Thoracic aorta (tissue), 2 donors: Measurements from ENCODE around the gene NUP210. TPM values are rescaled to one million over a fixed set of nuclear protein-coding genes. Genes with fewer than 3 reads are reported as not detected.

ENCODE experiments used
- ATAC-seq: fragments of 150-250 bp; one replicate; pipeline ENCODE4 v1.8.0; 2017; ENCODE audit warnings: low read depth; ENCODE audit not compliant: insufficient number of reproducible peaks, low FRiP score
- DNase-seq: peaks from one replicate; pipeline ENCODE4 v3.0.0-alpha.2; 2020; ENCODE audit warnings: low spot score
- H3K27ac ChIP-seq, 2 donors: fragments of 200-600 bp; sonication (generic); 1 replicate in 1 of 2; 2 replicates in 1 of 2; pipeline ENCODE4 v1.5.1; 2016; ENCODE audit warnings: mild to moderate bottlenecking in 2 of 2, moderate library complexity in 2 of 2
- H3K27me3 ChIP-seq: fragments of 200-600 bp; sonication (generic); replicated peaks from 2 replicates; pipeline ENCODE4 v1.6.0; 2016; ENCODE audit warnings: mild to moderate bottlenecking; ENCODE audit not compliant: insufficient read depth
- H3K36me3 ChIP-seq: fragments of 200-600 bp; sonication (generic); one replicate; pipeline ENCODE4 v1.5.1; 2016
- H3K4me1 ChIP-seq, 2 donors: fragments of 200-600 bp; sonication (generic); 1 replicate in 1 of 2; 2 replicates in 1 of 2; pipeline versions ENCODE4 v1.5.1 to v1.6.0; 2016; ENCODE audit warnings: low read depth in 2 of 2, mild to moderate bottlenecking in 1 of 2; ENCODE audit not compliant: control insufficient read depth in 1 of 2
- H3K4me3 ChIP-seq: fragments of 200-600 bp; sonication (generic); 2 replicates; pipeline ENCODE4 v1.5.1; 2016; ENCODE audit warnings: mild to moderate bottlenecking
- H3K9me3 ChIP-seq: fragments of 200-600 bp; sonication (generic); 2 replicates; pipeline ENCODE4 v1.5.1; 2016
- total RNA-seq, 2 donors: library from RNA; depleted of rRNA; stranded (reverse); fragments of >200 nt; gene quantifications; one replicate each; pipeline versions ENCODE4 v1.1.0 to v1.2.3, GENCODE V29; 2016
- TF ChIP-seq, protein P1 (sequence below): fragments of 200-600 bp; sonication (generic); IDR thresholded peaks from one replicate; pipeline ENCODE4 v1.5.1; 2019; ENCODE audit warnings: antibody characterized with exemption

NUP210 gene
- total RNA-seq, 2 donors from 2014 or later, result 3.7 to 4.3 TPM

DNA sequence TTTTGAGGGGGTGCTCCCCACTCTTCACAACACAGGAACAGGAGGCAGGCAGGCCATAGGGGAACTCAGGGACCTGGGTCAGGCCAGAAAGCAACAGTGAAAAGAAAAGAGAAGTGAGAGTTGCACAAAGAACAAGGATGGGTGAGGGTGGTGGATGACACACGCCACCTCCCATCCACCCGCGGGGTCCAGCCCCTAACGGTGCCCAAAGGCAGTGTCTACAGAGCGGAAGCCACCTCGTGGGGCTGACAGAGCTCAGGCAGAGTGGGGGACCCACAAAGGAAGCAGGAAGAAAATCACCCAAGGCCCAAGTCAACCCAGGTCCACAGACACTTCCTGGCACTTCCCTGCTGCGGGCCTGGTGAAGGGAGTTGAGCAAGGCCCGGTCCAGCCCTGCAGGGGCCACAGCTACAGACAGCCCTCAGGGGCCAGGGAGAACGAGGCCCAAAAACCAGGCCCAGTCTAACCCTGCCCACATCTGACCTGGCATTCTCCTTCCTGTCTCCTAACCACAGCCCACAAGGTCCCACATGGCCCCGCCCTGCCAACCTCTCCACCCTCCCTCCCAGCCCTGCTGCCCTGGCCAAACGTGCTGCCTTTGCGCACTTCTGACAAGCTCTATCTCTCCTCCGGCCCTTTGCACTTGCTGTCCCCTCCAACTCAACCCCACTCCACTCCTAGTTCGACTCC is 5.9 kb downstream of the NUP210 start:
- Histone ChIP-seq H3K36me3 (no peaks in the 10 kb centered on the region), H3K4me1 (peaks cover 0 to 3% of the 10 kb centered on the region in 2 donors), H3K4me3 (no peak overlapping the region), H3K27me3 (no peaks in the 10 kb centered on the region), H3K9me3 (no peaks in the 10 kb centered on the region), H3K27ac (no peak overlapping the region)
- ATAC-seq (no peak), DNase-seq (no peak)
- TF ChIP-seq, protein P1, sequence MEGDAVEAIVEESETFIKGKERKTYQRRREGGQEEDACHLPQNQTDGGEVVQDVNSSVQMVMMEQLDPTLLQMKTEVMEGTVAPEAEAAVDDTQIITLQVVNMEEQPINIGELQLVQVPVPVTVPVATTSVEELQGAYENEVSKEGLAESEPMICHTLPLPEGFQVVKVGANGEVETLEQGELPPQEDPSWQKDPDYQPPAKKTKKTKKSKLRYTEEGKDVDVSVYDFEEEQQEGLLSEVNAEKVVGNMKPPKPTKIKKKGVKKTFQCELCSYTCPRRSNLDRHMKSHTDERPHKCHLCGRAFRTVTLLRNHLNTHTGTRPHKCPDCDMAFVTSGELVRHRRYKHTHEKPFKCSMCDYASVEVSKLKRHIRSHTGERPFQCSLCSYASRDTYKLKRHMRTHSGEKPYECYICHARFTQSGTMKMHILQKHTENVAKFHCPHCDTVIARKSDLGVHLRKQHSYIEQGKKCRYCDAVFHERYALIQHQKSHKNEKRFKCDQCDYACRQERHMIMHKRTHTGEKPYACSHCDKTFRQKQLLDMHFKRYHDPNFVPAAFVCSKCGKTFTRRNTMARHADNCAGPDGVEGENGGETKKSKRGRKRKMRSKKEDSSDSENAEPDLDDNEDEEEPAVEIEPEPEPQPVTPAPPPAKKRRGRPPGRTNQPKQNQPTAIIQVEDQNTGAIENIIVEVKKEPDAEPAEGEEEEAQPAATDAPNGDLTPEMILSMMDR, result no peak

DNA sequence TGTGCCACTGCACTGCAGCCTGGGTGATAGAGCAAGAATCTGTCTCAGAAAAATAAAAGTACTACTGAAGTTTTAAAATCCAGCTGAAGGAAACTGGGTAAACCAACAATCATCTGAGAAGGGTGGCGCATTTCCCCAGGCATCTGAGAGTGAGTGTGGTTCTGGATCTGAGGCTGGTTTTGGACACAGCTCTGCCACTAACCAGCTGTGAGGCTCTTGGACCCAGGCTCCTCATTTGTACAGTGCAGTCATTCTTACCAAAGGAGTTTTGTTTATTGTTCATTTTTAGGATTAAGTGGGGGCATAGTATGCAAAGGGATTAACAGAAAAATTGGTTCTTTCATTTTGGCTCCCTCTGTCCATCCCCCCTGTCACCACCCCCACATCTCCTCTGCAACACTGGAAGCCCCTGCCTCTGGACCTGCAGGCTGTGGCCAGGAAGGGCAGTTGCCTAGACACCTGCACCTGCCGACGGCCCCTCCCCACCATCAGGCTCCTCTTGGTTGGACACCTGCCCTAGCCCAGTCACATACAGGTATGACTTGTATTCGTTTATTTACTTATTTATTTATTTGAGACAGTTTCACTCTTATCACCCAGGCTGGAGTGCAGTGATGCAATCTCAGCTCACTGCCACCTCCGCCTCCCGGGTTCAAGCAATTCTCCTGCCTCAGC is 8.8 kb downstream of the NUP210 start:
- Histone ChIP-seq H3K9me3 (peaks cover 14% of the 10 kb centered on the region), H3K27me3 (no peaks in the 10 kb centered on the region), H3K4me3 (no peak overlapping the region), H3K36me3 (no peaks in the 10 kb centered on the region), H3K4me1 (no peaks in the 10 kb centered on the region), H3K27ac (no peak overlapping the region)
- DNase-seq (no peak), ATAC-seq (no peak)
- TF ChIP-seq, protein P1, result no peak

DNA sequence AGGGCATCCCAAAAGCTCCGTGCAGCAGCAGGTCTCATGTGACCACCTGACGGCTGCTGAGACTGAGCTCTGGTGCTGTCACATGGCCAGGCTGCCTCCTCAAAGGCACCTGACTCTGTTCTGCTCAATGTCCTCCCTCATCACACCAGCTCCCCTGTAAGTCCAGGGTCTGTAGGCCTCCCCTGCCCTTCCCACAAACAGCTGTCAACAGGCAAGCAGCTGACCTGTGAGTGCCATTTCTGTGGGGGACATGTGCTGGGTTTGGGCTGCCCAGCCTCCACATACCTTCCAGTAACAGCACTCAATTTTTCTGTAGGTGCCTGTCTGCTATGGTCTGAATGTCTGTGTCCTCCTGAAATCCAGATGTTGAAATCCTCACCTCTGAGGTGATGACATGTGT is 11.2 kb downstream of the NUP210 start:
- DNase-seq, result no peak
- no peak for ATAC-seq
- no peak overlapping the region for H3K4me3 ChIP-seq

DNA sequence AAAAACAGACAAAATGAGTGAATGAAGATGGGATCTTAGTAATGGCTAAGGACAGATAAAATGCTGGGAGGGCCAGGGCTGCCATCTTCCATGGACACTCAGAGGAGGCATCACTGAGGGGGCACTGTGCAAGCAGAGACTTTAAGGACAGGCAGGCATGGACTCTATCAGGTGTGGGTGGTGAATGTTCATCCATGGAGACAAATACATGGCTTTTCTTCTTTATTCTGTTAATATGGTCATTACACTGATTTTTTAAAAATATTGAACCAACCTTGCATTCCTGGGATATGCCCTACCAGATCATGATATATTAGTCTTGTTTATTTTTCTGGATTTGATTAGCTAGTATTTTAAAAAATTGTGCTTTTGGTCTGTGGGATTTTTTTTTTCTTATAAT is 12.2 kb downstream of the NUP210 start:
- TF ChIP-seq, protein P1, result no peak
- no peak overlapping the region for H3K27ac ChIP-seq
- H3K4me1 ChIP-seq, result no peaks in the 10 kb centered on the region
- ATAC-seq (no peak), DNase-seq (no peak)
- peaks cover 14% of the 10 kb centered on the region for H3K9me3 ChIP-seq
- H3K4me3 ChIP-seq, result no peak overlapping the region
- no peaks in the 10 kb centered on the region for H3K36me3 ChIP-seq
- no peaks in the 10 kb centered on the region for H3K27me3 ChIP-seq

More for the DNA sequence above, 11.2 kb downstream of the NUP210 start:
- H3K27me3 ChIP-seq, result no peaks in the 10 kb centered on the region
- H3K27ac ChIP-seq, result no peak overlapping the region
- H3K9me3 ChIP-seq, result peaks cover 14% of the 10 kb centered on the region
- TF ChIP-seq, protein P1, result no peak
- H3K4me1 ChIP-seq, result no peaks in the 10 kb centered on the region
- no peaks in the 10 kb centered on the region for H3K36me3 ChIP-seq

DNA sequence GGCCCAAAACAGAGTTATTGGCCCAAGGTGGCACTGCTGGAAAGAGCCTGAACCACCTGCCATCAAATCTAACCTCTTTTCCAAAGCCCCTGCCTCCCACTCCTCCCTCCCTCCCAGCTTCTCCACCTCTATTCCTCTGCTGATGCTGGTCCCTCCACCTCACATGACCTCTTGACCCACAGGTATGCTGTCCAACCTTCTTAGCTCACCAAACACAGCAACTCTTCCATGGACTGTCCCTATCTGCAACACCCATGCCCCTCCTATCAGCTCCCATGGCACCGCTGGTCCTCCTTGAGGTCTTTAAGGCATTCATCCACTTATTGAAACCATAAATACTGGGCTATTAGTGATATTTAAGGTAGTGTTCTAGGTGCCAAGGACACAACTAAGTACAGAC is 12.6 kb downstream of the NUP210 start:
- no peak for ATAC-seq
- no peak overlapping the region for H3K27ac ChIP-seq
- TF ChIP-seq, protein P1, result no peak
- H3K4me1 ChIP-seq, result no peaks in the 10 kb centered on the region
- no peaks in the 10 kb centered on the region for H3K36me3 ChIP-seq
- H3K9me3 ChIP-seq, result peaks cover 14% of the 10 kb centered on the region
- no peak for DNase-seq
- no peak overlapping the region for H3K4me3 ChIP-seq
- no peaks in the 10 kb centered on the region for H3K27me3 ChIP-seq
